Measurements from ENCODE around the gene THRB. TPM values are rescaled to one million over a fixed set of nuclear protein-coding genes. Genes with fewer than 3 reads are reported as not detected.
"Not testable (repeated sequence)": the region's sequence is repeated elsewhere in the genome, so short reads cannot be mapped to it uniquely, and the experiment has no call there.

The THRB gene
- total RNA-seq, 1 experiment from 2014 or later = 0.86 TPM

DNA sequence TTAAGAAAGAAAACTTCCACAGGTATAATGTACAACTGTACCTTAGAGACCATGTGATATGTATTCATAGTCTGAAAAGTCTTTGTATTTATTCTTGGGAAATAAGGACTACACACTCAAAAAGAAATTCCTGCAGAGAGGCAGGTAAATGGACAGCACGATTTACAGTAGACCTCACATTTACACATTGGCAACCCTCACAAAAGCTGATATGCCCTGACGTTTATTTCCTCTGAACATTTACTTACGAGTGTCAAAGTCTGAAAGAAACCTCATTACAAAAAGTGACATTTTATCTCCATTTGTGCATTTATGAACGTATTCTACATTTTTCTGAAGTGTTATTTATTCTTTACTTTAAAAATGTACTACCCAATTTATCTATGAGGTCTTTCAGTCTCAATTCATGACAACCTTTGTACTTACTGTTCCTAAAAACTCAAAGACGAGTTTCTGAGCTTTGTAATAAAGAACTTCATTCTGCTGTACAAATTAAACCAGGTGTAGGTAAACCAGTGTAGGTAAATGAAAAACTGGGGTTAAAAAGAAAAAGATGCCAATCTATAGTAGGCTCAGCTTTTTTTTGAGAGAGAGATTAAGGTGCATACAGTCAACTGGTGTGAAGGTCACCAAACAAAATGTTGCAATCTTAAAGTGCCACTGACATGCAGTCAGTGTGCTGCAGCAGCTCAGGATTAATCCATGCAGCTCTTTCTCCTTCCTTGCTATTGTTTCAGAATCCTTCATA is 44.3 kb downstream of the THRB start:
- no peak for DNase-seq (ENCODE audit: low read depth)

DNA sequence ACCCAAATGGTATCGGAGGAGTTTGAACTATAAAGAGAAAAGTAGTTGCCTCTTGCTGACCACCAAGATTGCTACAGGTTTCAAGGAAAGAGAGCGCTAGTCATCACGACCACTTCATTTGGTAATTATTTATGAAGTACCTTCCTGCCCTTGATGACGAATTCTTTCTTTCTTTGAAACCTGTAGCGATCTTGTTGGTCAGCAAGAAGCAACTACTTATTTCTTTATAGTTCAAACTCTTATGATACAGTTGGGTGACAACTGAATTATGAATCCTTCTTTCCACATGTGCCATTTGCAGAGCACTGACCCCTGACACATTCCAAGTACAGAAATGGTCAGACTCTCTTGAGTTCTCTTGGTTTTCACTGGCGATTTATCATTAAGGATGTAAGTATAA is 46.8 kb downstream of the THRB start:
- DNase-seq (ENCODE audit: low read depth) = no peak

DNA sequence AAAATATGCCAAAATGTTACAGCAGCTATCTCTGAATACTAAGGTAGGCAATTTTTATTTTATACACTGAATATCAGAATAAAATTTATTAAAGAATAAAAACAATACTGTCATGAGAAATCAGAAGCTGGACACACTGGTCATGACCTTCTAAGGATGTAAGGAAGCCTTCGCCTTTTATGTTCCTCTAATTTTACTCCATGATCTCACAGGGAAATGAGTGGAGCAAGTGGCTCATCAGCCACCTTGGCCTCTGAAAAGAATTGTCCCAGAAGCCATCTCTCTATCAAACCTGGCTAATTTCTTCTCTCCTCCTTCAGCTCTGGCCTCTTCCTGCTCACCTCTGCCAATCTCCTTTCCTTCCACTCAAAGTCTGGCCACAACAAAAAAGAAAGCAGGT is 48.6 kb downstream of the THRB start:
- no peak for DNase-seq (ENCODE audit: low read depth)

DNA sequence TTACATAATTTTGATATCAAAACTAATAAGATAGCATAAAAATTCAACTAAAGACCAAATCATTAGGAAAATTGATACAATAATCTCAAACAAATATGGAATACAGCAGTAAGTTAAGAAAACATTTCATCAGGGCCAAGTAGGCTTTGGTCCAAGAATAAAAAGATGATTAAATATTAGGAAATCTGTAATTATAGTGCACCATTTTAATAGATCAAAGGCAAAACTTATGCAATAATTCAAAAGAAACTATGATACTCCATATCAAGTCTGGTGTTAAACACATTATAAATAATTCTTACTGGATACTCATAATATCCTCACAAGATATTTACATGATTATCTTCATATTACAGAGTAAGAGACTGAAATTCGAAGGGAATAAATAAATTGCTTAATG is 51.2 kb downstream of the THRB start:
- no peak for DNase-seq (ENCODE audit: low read depth)

DNA sequence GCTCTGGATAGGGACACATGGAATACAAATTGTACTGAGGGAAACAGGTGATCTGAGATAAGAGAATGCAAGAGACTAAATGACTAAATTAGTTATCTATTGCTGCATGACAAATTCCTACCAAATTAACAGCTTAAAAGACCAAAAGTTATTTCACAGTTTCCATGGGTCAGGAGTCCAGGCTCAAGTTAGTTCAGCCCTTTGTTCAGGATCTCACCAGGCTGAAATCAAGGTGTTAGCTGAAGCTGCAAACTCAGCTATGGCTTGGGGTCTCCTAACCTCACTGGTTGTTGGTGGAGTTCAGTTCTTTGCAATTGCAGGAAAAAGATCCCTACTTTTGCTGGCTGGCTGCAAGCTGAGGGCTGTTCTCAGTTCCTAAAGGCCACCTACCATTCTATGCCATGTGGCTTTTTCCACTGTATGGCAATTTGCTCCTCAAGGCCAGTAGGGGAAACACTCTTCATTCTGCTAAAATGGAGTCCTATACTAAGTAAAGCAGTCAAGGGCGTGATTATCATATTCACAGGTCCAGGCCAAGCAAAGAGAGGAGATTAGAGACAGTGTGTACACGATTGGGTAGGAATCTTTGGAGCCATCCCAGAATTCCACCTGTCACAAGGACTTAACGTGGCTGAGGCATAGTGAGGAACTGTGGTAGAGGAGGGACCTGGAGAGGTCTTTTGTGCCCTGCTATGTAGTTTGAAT is 53.7 kb downstream of the THRB start:
- no peak for DNase-seq (ENCODE audit: low read depth)

DNA sequence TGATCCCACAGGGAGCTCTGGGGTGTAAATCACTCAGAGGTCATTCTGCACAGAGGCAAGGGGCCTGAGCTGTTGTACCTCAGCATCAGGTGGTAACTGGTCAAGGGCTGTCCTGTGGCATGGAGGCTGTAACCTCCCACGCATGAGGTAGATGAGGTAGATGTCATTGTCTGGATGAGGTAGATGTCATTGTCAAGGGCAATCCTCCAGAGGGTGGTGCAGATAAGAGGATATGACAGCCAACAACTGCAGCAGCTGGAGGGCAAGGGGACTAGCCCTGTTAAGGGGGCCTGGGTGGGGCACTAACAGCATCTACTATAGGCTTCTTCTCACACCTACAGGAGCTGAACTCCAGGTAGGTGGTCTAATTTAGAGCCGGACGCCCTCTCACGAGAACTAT is 55.6 kb downstream of the THRB start:
- no peak for DNase-seq (ENCODE audit: low read depth)

DNA sequence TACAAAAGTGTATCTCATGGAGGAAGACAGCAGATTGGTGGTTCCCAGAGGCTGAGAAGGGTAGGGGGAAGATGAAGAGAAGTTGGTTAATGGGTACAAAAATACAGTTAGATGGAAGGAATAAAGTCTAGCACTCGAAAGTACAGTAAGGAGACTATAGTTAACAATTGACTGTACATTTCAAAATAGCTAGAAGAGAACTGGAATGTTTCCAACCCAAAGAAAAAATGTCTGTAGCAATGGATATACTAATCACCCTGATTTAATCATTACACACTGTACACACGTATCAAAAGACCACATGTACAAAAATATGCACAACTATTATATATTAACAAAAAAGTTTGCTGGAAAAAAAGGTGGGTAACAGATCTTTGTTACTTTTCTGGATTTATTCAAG is 57.3 kb downstream of the THRB start:
- no peak for DNase-seq (ENCODE audit: low read depth)

DNA sequence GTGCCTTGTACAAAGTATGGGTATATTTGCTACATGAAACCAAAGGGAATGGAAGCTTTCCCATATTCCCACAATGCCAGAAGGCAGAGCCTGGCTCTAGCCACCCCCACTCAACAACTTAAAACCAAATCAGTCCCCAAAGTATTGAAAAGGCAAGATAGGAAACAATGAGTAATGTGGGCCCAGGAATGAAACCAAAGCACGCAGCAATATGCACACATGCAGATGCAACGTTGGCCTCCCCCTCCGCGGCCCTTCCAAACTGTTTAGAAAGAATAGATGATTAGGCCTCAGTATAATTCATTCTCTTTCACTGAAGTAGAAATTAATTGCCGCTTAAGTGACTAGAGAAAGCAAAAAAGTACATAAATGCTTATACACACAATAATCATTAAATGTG is 59.1 kb downstream of the THRB start:
- DNase-seq (ENCODE audit: low read depth) = no peak

DNA sequence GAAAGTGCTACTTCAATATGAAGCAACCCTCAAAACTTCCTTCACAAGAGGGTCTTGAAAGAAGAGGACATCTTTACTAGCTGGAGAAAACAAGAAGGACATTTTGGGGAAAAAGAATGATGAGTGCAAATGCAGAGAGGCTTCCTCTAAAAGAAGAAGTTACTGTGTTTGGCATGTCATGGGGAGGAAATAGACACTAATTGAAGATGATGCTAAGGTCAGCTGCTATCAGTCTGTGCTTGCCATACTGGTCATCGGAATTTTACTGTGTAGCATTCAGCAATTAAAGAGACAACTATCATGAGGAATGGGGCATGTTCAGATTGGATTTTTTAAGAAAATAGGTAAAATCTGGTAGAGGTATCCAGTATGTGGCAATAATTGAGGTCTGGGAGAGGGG is 60.0 kb downstream of the THRB start:
- DNase-seq (ENCODE audit: low read depth) = no peak

DNA sequence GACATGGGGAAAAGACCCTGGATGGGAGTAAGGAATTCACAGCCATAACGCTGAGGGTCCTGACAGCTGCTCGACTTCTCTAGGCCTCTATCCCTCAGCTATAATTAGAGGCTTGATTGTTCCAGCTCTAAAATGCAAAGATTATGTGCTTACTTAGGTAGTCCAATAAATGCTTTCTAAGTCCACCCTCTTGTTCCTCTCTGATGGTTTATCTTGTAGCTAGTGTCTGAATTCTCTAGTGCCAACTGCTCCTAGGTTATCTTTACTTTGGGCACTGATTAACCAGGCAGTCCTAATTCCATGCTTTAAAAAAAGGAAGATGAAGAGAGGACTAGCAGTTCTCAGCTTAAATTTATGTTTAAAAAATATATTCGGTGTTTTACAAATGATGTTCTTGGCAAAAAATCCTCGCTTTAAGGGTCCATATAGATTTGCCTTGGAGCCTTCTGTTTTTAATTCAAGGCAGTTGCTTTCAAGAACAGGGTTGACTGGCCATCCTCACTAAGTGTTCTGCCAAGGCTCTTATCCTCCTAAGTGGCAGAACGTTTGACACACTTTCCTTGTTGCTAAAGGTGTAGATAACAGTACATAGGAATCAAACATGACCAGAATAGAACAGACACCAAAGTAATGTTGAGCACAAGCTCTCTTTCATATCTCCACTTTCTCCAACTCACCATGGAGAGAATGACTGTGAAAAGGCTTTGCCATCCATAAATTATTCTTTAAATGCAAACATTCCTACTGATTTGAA is 60.6 kb downstream of the THRB start:
- no peak for DNase-seq (ENCODE audit: low read depth)

DNA sequence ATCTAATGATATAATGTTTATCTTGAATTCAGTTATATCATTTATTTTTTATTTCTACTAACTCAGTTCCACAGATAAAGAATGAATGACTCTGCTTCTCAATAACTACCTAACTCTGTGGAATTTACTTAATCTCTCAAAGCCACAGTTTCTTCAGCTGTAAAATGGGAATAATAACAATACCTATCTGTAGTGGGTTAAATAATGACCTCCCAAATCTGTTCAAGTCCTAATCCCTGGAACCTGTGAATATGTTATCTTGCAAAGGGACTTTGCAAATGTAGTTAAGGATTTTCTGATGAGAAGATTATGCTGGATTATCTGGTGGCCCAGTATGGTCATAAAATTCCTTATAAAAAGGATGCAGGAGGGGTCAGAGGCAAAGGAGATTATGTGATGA is 61.7 kb downstream of the THRB start:
- no peak for DNase-seq (ENCODE audit: low read depth)

DNA sequence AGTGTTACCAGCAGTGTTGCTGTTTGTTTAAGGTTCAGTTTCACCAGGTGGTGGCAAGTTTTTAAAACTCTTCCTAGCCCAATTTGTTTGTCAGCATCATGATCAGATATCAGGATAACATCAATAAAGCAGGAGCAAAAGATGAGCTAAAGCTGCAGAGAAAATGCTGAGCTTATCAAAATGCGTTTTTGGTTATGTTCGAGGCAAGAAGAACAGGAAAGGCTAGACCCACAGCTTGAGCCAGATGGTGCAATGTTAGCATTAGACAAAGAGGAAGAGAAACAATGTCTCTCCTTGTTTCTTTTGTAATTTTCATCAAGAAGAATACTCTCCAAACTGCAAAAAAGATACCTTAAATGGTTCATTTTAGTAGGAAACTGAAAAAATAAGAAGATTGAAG is 66.2 kb downstream of the THRB start:
- no peak for DNase-seq (ENCODE audit: low read depth)

DNA sequence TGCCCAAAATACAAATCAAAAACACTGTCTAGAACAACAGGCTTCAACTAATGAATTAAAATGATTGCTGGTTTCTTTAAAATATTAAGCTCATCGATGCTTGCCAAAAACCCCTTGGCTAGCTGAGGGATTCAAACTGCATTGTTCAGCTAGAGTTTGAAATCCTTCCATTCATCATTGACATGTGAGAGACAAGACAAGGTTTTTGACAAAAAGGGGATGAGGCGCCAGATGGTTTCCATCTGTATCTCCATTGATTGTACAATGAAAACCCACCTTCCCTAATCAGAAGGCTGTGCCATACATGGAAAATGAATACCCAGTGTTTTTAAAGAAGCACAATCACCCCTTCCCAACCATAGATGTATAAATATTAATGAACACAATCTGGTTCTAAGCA is 67.8 kb downstream of the THRB start:
- no peak for DNase-seq (ENCODE audit: low read depth)

DNA sequence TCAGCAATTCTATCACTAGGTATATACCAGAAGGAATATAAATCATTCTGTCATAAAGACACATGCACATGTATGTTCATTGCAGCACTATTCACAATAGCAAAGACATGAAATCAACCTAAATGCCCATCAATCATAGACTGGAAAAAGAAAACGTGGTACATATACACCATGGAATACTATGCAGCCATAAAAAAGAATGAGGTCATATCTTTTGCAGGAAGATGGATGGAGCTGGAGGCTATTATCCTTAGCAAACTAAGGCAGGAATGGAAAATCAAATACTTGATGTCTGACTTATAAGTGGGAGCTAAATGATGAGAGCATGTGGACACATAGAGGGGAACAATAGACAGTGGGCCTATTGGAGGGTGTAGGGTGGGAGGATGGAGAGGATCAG is 73.8 kb downstream of the THRB start:
- not testable (repeated sequence) for DNase-seq (ENCODE audit: low read depth)

DNA sequence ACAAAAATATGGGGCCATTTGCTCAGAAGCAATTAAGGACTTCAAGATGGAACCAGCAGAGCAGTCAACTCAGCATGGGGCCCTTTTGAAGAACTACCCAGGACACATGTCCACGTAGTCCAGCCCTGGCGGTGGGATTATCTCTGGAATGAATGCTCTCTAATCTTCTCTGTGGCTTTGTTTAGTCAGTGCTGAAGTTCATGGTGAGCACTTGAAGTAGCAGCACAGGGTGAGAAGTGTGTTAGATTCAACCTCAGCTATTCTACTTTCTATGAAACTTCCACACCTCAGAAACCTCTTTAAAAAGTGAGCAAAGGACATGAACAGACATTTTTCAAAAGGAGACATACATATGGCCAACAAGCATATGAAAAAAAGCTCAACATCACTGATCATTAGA is 74.4 kb downstream of the THRB start:
- DNase-seq (ENCODE audit: low read depth) = no peak

DNA sequence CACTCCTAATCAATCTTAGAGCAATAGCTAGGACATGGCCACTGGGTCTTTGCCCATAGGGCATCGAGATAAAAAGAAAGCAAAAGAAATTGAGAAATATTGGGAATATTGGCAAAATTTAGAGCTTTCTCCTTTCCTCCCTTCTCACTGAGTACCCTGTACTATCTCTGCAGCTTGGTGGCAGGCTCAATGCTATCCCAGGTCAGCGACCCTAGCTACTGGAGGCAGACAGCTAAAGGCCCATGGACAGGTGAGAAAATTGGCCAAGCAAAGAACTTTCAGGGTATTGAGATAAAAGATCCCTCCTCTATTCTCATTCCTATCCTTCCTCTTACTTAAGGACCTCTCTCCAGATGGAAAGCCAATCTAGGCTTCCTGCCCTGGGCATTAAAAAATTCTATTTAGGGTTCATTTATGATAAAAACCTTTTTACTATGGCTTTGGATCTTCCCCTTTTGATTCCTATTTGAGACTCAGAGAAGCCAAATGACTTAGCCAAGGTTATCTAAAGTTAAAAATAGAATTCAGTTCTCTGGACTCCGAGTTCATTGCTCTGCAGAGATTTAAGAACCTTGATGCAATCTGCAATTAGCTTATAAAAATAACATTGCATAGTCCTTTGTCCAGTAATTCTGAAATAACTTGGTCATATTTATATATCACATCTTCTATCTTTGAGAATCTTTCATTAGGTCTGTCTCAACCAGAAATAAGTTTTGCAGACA is 75.4 kb downstream of the THRB start:
- no peak for DNase-seq (ENCODE audit: low read depth)

DNA sequence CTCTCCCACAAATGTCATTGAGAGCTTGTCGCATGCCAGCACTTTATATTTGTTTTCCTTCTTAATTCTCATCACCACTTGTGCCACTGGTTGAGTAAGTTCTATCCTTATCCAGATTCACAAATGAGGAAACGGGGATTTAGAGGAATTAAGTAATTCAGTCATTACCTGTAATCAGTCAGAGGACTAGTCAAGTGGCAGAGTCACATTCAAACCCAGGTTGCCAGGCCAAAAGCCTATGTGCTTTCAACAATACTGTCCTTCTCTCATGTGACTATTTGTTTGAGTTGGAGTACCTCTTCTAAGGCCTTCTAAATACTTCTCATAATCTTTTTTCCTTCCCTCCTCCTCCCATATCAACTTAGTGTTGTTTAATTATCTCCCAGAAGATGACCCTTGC is 76.9 kb downstream of the THRB start:
- DNase-seq (ENCODE audit: low read depth) = no peak

DNA sequence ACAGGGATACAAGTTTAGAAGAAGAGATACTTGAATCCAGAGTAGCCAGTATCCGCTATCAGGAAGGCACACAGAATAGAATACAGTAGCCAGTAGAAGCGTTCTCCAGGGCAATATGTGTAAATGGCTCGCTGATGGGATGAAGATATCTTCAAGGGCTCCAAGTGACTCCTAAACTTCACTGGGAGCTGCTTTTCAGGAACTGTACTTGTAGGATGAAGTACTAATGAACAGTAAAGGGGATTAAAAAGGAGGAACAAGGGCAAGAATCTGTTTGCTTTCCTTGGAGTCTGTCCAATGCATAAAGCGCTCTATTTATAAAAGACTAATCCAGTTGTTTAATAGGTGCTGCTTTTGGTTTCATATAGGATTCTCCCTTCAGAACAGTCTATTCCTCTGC is 78.4 kb downstream of the THRB start:
- no peak for DNase-seq (ENCODE audit: low read depth)

DNA sequence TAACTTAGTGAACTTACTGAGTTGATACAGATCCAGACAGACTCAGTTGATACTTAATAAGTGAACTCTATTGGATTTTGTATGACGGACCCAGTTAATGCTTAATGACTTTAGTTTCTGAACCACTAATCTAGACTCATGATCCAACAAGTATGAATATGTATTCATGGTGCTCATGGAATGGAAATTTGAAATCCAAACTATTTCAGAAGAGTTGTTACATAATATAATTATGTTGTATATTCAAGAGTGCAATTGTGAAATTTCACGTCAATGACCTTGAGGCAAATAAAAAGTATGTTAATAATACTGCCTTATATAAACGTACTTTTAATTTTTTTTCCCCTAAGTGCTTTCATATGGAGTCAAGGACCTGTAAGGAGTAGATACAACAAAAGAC is 78.8 kb downstream of the THRB start:
- DNase-seq (ENCODE audit: low read depth) = no peak

DNA sequence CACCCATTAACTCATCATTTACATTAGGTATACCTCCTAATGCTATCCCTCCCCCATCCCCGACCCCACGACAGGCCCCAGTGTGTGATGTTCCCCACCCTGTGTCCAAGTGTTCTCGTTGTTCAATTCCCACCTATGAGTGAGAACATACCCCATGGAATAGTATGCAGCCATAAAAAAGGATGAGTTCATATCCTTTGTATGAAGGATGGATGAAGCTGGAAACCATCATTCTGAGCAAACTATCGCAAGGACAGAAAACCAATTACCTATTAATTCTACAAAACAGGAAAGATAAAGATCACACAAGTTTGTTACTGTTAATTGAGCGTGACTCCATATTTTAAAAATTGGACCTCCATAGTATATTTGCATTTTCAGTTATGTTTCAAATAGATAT is 81.0 kb downstream of the THRB start:
- DNase-seq (ENCODE audit: low read depth) = not testable (repeated sequence)

DNA sequence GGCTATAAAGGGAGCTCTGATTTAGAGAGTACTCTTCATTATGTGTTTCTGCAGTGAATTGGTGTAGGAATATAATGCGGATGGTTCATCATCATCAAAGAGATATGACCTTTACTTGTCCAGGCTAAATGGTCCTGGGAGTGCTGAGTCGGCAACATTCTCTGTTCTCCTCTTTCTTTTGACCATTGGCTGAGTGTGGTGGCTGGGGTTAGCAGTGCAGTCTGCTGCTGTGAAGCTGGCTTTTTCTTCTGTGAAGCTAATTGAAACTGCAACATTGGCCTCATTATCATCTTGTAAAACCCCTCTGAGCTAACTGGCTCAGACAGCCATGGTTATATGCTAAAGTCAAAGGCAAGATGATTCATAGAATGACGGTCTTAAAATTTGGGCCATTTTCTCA is 83.8 kb downstream of the THRB start:
- DNase-seq (ENCODE audit: low read depth) = no peak

DNA sequence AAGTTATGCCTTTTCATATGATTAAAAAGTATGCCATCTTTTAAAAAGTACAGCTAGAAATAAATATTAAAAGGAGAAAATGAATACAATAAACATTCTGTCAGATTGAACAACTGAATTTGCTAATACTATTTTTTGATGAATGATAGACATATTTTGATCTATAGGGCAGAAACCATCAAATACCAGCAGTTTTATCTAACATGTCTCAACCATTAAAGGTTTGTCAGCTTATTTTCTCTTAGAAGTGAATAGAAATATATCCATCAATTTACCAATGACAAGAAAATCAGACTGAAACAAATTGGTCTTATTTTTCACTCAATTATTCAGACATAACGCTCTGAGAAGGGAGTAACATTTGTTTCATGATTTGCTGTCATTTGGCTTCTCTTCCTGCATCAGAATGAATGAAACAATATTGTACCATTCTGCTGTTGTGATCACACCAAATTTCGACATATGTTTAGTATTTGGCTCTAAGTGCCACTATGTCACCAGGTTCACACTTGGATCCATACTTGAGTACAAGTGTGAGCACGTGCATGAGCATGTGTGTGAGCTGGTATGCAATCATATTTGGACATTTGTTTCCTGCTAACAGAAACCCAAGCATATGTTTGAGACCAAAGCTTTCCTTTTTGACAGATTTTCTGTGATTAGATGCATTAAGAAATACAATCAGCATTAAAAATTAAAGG is 86.5 kb downstream of the THRB start:
- no peak for DNase-seq (ENCODE audit: low read depth)

All from Daoy (cell line).